GM19395 (cell line): ENCODE measurements around the gene KHDC4.
"Not testable (repeated sequence)": the region's sequence is repeated elsewhere in the genome, so short reads cannot be mapped to it uniquely, and the experiment has no call there.

Source experiments
- ATAC-seq: cut with Tn5 transposase; IDR thresholded peaks from one replicate; pipeline ENCODE4 v1.9.1; 2021; ENCODE audit warnings: mild to moderate bottlenecking, moderate library complexity; ENCODE audit not compliant: unreplicated experiment

The KHDC4 gene

DNA sequence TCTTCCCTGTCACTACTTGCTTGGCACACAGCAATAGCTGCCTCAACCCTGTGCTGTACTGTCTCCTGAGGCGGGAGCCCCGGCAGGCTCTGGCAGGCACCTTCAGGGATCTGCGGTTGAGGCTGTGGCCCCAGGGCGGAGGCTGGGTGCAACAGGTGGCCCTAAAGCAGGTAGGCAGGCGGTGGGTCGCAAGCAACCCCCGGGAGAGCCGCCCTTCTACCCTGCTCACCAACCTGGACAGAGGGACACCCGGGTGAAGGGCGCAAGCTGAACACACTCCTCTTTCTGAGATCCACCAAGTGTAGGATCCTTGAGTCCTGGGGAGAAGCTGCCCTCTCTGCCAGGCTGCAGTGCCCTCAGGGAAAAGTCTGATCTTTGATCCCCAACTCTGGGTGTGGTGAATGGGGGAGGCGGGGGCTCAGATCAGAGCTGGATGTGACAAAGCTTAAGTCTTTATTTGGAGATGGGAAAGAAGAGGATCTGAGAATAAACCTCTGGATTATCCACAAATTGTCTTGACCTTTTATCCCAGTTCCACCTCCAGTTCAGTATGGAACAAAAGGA is 8.4 kb upstream of the KHDC4 start:
- no peak for ATAC-seq

DNA sequence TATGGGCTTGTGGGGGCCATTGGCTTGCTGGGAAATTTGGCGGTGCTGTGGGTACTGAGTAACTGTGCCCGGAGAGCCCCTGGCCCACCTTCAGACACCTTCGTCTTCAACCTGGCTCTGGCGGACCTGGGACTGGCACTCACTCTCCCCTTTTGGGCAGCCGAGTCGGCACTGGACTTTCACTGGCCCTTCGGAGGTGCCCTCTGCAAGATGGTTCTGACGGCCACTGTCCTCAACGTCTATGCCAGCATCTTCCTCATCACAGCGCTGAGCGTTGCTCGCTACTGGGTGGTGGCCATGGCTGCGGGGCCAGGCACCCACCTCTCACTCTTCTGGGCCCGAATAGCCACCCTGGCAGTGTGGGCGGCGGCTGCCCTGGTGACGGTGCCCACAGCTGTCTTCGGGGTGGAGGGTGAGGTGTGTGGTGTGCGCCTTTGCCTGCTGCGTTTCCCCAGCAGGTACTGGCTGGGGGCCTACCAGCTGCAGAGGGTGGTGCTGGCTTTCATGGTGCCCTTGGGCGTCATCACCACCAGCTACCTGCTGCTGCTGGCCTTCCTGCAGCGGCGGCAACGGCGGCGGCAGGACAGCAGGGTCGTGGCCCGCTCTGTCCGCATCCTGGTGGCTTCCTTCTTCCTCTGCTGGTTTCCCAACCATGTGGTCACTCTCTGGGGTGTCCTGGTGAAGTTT is 7.8 kb upstream of the KHDC4 start:
- no peak for ATAC-seq

DNA sequence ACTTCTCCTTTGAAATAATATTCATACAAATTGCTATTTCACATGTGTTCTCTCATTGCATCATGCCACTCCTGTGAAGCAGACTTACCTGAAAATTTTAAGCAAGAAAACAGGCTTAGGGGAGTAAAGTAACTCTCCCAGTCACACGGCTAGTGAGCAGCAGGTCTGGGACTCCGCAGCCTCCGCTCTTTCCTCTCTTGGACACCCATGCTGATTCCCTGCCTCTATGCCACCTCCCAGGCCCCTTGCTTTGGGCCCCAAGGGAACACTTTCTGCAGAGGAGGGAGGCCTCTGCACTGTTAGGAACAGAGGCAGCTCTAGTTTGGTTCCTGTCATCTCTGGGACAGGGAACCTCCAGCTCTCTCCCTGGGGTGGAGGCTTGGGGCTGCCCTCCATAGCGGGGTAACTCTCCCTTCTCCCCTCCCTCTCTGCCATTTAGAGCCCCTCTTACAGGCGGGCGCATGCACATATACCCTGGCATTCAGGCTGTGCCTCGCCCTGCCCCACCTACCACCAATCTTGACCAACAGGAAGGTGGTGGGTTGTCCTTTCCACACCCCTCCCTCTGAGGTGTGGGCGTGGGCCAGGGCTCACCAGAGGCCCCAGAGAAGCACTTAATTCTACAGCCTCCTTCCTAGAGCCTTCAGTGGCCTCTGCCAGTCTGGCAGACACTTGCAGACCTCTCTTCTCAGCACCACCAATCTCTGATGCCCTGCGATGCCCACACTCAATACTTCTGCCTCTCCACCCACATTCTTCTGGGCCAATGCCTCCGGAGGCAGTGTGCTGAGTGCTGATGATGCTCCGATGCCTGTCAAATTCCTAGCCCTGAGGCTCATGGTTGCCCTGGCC is 7.0 kb upstream of the KHDC4 start, which contains the start of gene RXFP4:
TSS of gene RXFP4 (plus strand) at position 646 of the 852 bp plus-strand sequence. CDS start at position 718, 72 bp downstream.
- no peak for ATAC-seq

DNA sequence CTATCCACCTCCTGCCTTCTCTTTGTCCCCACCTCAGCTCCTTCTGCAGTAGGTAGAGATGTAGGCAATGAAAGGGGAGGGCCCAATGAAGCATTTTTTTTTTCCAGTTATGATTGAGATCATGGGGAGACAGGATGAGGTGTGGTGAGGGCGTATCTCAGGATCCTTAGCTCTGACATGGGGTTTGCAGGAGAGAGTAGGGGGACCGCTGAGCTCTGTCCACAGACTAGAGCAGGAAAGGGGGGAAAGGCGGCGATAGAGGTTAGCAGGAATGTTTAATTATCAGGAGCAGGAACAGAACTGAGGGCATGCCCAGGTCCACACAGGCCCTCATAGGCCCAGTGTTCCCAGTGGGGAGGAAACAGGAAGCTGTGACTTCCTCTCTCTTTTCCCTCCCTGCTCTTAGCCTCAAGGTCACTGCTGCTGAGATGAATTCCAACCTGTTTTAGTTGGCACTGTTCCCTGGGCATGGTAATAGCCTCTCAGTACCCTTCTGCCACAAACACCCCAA is 6.3 kb upstream of the KHDC4 start:
- no peak for ATAC-seq

DNA sequence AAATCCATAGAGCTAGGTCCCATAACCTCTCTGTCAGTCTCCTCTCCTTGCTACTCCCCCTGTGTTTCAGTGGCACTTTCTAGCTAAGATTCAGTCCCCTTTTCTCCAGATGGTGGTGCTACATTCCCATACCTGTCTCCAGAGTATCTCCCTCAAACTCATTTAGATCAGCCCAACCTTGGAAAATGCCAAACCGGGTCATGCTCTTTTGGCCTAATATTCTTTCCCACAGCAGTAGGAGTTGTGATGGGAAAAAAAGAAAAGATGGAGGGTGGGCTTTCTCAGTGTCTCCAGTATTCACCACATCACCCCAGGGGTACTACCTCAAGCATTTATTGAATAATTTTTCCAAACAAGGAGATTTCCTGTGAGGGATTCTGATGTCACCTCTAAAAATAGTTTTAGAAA is 4.0 kb upstream of the KHDC4 start:
- ATAC-seq = no peak

DNA sequence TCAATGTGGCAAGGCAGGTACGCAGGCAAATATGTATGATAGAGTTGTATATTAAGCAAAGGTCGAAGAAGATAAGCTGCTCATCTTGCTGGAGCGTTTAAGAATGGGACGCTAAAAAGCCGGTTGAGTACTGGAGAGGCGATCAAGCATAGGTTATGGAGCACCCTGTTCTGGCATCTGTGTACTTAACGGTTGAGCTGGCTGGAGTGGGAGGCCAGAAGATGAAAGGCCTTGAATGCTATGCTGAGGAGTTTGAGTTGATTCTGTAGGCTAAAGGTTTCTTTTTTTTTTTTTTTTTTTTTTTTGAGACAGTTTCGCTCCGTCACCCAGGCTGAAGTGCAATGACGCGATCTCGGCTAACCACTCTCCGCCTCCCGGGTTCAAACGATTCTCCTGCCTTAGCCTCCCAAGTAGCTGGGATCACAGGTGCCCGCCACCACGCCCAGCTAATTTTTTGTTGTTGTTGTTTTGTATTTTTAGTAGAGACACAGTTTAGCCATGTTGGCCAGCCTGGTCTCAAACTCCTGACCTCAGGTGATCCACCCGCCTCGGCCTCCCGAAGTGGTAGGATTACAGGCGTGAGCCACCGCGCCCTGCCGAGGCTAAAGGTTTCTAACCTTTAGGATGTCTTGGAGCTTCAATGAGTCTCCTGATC is 850 bp upstream of the KHDC4 start:
- ATAC-seq = no peak

DNA sequence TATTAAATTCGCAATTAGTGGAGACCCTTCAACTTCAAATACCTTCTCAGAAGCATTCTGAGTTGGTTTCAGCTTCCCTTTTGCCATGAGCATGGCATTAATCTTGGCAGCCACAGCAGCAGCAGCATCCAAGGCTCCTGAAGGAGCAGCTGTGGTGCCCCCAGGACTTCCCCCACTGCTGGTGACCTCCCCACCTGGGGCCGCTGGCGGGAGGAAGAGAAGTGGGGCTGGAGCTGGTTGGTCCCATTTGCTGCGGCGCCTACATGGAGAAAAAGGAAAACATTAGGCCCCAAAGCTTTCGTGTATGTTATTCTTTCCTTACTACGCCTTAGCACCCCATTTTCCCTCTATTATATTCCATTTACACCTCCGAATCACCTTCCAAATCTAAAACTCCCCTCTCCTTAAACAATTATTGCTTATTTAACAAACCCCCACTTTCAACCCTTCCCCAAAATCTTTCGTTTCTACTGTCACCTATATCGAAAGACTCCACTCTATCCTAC is 569 bp downstream of the KHDC4 start:
- ATAC-seq = no peak

DNA sequence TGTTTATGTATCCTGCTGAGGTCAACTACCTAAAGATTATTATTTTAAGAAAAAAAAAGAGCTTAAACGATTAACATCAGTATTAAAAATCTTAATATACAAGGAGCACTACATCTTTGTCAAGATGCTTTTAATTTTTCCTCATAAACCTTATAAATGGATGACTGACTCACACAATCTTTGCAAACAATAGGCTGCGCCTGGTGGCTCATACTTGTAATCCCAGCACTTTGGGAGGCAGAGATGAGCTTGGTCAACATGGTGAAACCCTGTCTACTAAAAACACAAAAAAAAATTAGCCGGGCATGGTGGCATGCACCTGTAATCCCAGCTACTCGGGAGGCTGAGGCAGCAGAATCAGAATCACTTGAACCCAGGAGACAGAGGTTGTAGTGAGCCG is 1.7 kb downstream of the KHDC4 start:
- ATAC-seq = no peak

DNA sequence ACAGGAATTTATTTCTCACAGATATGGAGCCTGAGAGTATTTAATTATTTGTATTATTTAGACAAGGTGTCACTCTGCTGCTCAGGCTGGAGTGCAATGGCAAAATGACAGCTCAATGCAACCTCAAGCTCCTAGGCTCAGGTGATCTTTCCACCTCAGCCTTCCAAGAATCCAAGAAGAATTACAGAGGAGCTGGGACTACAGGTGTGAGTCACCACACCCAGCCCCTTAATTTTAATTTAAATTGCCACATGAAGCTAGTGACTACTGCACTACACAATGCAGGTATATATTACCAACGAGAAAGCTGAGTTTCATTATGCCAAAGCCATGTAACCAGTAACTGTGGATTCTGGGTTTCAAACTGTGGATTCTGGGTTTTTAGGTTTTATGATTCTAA is 2.1 kb downstream of the KHDC4 start:
- ATAC-seq = no peak

DNA sequence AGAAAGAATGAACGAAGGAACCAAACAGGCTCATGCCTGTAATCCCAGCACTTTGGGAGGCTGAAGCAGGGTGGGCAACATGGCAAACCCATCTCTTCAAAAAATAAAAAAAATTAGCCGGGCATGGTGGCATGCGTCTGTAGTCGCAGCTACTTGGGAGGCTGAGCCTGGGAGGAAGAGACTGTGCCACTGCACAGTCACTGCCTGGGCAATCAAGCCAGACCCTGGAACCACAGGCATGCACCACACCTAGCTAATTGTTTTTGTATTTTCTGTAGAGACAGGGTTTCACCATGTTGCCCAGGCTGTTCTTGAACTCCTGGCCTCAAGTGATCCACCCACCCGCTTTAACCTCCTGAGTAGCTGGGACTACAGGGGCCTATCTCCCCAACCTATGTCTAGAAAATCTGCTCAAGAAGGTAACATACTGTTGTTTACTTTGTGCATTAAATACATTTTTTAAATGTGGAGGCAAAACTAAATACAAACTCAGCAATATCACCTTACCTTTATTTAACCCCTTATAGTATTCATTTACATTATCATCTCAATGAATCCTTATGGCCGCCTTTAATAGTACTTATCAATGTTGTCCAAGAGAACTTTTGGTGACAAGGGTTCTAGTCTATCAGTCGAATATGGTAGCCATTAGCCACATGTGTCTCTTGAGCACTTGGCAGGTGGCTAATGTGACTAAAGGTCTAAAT is 2.7 kb downstream of the KHDC4 start:
- ATAC-seq = no peak

DNA sequence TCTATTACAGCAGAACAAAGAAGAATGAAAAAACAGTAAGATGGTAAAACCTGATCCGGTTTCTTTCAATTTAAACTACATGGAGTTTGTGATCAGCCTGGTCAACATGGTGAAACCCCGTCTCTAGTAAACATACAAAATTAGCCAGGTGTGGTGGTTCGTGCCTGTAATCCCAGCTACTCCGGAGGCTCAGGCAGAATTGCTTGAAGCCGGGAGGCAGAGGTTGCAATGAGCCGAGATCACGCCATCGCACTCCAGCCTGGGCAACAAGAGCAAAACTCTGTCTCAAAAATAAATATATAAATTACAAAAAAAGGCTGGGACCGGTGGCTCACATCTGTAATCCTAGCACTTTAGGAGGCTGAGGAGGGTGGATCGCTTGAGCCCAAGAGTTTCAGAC is 3.5 kb downstream of the KHDC4 start:
- ATAC-seq = not testable (repeated sequence)

DNA sequence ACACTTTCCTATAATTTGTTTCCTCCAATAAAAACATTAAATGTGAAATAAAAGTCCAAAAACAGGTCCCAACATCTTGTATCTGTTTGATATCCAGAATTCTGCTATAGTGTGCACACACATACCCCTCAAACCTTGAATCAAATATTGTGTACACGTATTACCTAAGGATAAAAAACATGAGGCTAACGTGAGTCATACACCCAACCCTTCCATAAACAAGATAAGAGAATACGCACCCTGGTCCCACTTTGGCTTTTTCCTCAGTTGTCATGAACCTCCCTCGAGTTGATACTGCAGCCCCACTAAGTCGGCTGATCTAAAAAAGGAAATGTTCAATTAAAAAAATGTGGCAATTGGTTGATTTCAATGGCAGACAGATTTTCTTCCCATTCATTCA is 5.2 kb downstream of the KHDC4 start:
- ATAC-seq = no peak

DNA sequence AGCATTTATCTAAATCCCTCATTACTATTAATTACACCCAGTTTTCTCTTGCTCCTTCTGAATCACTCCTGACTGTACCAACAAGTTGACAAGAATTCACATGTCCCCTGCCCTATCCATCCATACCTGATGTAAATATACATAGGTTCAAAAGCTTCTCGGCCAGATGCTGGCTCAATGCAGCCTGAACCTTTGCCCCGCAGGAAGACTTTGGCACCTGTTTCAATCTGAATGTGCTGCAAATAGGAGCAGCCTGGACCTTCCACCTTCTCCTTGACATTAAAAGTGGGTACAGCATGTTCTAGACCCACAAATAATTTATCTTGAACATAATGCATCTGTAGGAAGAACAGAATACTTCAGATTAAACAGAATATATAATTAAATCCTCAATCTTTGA is 8.7 kb downstream of the KHDC4 start:
- ATAC-seq = no peak

DNA sequence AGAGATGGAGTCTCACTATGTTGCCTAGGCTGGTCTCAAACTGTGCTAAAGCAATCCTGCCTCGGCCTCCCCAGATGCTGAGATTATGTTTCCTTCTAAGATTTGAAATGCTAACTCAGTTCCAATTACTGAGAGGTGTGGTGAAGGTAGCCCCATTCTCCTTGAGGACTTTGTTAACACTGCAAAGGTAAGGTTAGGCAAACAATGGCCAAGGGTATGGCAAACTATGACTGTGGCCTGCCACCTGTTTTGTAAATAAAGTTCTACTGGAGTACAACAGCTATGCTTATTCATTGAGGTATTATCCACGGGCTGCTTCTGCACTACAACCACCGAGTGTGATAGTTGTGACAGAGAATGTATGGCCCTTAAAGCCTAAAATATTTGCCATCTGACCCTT is 13.5 kb downstream of the KHDC4 start:
- no peak for ATAC-seq

DNA sequence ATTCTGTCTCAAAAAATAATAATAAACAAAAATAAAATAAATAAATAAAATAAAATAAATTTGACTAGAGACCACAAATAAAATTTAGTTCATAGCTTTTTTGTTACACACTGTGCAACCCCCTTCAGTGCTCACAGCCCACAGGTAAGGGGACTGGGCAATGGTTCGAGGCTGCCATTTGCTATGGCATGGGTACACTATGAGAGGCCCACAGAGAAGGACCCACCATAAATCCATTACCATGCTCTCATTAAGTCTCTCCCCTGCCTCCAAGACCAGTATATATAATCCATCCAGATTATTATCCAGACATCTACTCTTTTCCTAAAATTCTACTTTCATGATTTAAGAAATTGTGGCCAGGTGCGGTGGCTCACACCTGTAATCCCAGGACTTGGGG is 14.4 kb downstream of the KHDC4 start:
- no peak for ATAC-seq

DNA sequence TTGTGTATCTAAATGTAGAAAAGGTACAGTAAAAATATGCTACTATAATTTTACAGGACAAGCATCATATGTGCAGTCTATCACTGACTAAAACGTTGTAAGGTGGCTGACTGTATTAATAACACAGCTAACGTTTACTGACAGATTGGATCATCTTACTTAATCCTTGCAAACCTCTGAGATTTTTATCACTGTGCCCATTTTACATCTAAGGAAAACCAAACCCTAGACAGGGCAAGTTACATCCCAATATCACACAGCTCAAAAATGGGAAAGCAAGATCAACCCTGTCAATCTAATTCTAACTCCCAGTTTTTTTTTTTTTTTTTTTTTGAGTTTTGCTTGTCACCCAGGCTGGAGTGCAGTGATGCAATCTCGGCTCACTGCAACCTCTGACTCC is 15.6 kb downstream of the KHDC4 start:
- ATAC-seq = no peak

DNA sequence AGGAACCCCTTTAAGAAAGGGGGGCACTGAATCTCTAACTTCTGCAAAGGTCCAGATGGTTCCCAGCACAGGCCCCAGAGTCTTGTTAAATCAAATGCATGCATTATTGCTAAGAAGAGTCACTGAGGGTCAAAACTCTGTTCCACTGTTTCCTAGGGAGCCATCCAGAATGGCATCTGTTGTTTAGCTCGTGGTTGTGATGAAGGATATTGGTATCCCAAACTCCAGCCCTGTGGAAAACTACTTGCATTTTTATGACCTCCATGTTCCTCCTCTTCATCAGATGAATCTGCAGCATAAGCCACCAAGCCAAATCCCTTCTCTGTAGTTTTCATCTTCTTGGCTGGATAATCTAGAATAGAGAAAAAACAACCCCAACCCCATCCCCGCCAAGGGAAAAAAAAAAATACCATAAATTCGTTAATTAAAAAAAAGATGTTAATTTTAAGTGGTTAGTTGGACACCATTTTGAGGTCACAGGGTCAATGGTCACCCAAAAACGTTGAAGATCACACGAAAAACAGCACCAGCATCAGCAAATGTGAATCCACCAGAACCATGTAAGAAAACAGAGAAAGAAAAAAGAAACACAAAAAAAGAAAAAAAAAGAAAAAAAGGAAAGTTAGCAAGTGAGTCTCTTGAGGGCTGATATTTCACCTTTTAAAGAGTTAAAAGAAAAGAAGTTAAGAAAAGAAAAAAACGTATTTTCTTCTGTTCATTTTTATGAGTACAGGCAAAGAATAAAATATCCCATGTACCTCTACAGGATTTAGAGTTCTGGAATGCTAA is 20.1 kb downstream of the KHDC4 start:
- no peak for ATAC-seq

DNA sequence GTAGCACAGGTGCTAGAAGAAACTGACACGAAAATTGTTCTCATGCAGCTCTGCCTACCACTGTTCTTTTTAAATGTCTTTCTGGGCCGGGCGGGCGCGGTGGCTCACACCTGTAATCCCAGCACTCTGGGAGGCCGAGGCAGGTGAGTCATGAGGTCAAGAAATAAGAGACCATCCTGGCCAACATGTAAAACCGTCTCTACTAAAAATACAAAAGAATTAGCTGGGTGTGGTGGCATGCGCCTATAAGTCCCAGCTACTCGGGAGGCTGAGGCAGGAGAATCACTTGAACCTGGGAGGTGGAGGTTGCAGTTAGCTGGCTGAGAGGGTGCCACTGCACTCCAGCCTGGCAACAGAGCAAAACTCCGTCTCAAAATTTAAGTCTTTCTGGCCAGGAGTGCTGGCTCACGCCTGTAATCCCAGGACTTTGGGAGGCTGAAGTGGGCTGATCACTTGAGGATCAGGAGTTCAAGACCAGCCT is 22.1 kb downstream of the KHDC4 start:
- ATAC-seq = no peak
